ENCODE data around the gene PLA2G2A. TPM values are rescaled to one million over a fixed set of nuclear protein-coding genes. Genes with fewer than 3 reads are reported as not detected.

The PLA2G2A gene
- total and polyA plus RNA-seq, 9 of the 15 experiments (the other 6 are each of a cell fraction or from before 2014, with no cell fraction given), result not detected

Other genes with a start within 250 kb of the PLA2G2A start
Only the 7 nearest of the 9 such genes appear.
- 2.1 and 3.3 TPM in 2 replicates for gene TMCO4, start 179.7 kb downstream of the PLA2G2A start, total RNA-seq (2014; rRNA removed)
- 0.91 and 1.4 TPM in 2 replicates for gene TMCO4, start 179.7 kb downstream of the PLA2G2A start, total RNA-seq (2014; rRNA removed; fragmentation: Illumina TruSeq; extraction: Trizol)
- gene TMCO4, start 179.7 kb downstream of the PLA2G2A start, total RNA-seq (2015; rRNA removed; fragmentation: Illumina TruSeq; extraction: Trizol), result 1.6 and 2.0 TPM in 2 replicates
- 1.2 and 2.1 TPM in 2 replicates for gene TMCO4, start 179.7 kb downstream of the PLA2G2A start, total RNA-seq (2021)
- 0.27 and 0.57 TPM in 2 replicates for gene TMCO4, start 179.7 kb downstream of the PLA2G2A start, polyA plus RNA-seq (2011; rRNA removed)
- gene TMCO4, start 179.7 kb downstream of the PLA2G2A start, polyA plus RNA-seq (2014; fragmentation: Illumina TruSeq; extraction: Trizol), result 1.4 and 1.7 TPM in 2 replicates
- under 1 TPM; 0.06 to 0.21 TPM for gene TMCO4, start 179.7 kb downstream of the PLA2G2A start, polyA plus RNA-seq (2014; fragmentation: Nextera tagmentation; extraction: Ambion mirVana)
- 1.9 and 3.2 TPM in 2 replicates for gene TMCO4, start 179.7 kb downstream of the PLA2G2A start, polyA plus RNA-seq (2014; rRNA removed)
- gene RNF186, start 164.3 kb downstream of the PLA2G2A start, total RNA-seq (2014; rRNA removed), result not detected in 2 replicates
- not detected in 2 replicates for gene RNF186, start 164.3 kb downstream of the PLA2G2A start, total RNA-seq (2014; rRNA removed; fragmentation: Illumina TruSeq; extraction: Trizol)
- gene RNF186, start 164.3 kb downstream of the PLA2G2A start, total RNA-seq (2015; rRNA removed; fragmentation: Illumina TruSeq; extraction: Trizol), result not detected in 2 replicates
- not detected in 2 replicates for gene RNF186, start 164.3 kb downstream of the PLA2G2A start, total RNA-seq (2021)
- not detected in 2 replicates for gene RNF186, start 164.3 kb downstream of the PLA2G2A start, polyA plus RNA-seq (2011; rRNA removed)
- not detected in 2 replicates for gene RNF186, start 164.3 kb downstream of the PLA2G2A start, polyA plus RNA-seq (2014; fragmentation: Illumina TruSeq; extraction: Trizol)
- not detected for gene RNF186, start 164.3 kb downstream of the PLA2G2A start, polyA plus RNA-seq (2014; fragmentation: Nextera tagmentation; extraction: Ambion mirVana)
- gene RNF186, start 164.3 kb downstream of the PLA2G2A start, polyA plus RNA-seq (2014; rRNA removed), result not detected in 2 replicates
- 5.6 and 5.9 TPM in 2 replicates for gene OTUD3, start 97.2 kb downstream of the PLA2G2A start, total RNA-seq (2014; rRNA removed)
- 13.6 and 16.0 TPM in 2 replicates for gene OTUD3, start 97.2 kb downstream of the PLA2G2A start, total RNA-seq (2014; rRNA removed; fragmentation: Illumina TruSeq; extraction: Trizol)
- gene OTUD3, start 97.2 kb downstream of the PLA2G2A start, total RNA-seq (2015; rRNA removed; fragmentation: Illumina TruSeq; extraction: Trizol), result 13.7 and 15.6 TPM in 2 replicates
- 10.9 and 13.3 TPM in 2 replicates for gene OTUD3, start 97.2 kb downstream of the PLA2G2A start, total RNA-seq (2021)
- 16.6 and 18.8 TPM in 2 replicates for gene OTUD3, start 97.2 kb downstream of the PLA2G2A start, polyA plus RNA-seq (2011; rRNA removed)
- 8.3 and 8.6 TPM in 2 replicates for gene OTUD3, start 97.2 kb downstream of the PLA2G2A start, polyA plus RNA-seq (2014; fragmentation: Illumina TruSeq; extraction: Trizol)
- gene OTUD3, start 97.2 kb downstream of the PLA2G2A start, polyA plus RNA-seq (2014; fragmentation: Nextera tagmentation; extraction: Ambion mirVana), result 1 to 10 TPM; 2.0 to 2.8 TPM
- 11.0 and 11.7 TPM in 2 replicates for gene OTUD3, start 97.2 kb downstream of the PLA2G2A start, polyA plus RNA-seq (2014; rRNA removed)
- gene PLA2G2E, start 56.0 kb downstream of the PLA2G2A start, total RNA-seq (2014; rRNA removed), result not detected in 2 replicates
- gene PLA2G2E, start 56.0 kb downstream of the PLA2G2A start, total RNA-seq (2014; rRNA removed; fragmentation: Illumina TruSeq; extraction: Trizol), result not detected in 2 replicates
- gene PLA2G2E, start 56.0 kb downstream of the PLA2G2A start, total RNA-seq (2015; rRNA removed; fragmentation: Illumina TruSeq; extraction: Trizol), result not detected in 2 replicates
- gene PLA2G2E, start 56.0 kb downstream of the PLA2G2A start, total RNA-seq (2021), result not detected in 2 replicates
- gene PLA2G2E, start 56.0 kb downstream of the PLA2G2A start, polyA plus RNA-seq (2011; rRNA removed), result not detected in 2 replicates
- gene PLA2G2E, start 56.0 kb downstream of the PLA2G2A start, polyA plus RNA-seq (2014; fragmentation: Illumina TruSeq; extraction: Trizol), result not detected in 2 replicates
- gene PLA2G2E, start 56.0 kb downstream of the PLA2G2A start, polyA plus RNA-seq (2014; fragmentation: Nextera tagmentation; extraction: Ambion mirVana), result not detected
- gene PLA2G2E, start 56.0 kb downstream of the PLA2G2A start, polyA plus RNA-seq (2014; rRNA removed), result not detected in 2 replicates
- gene PLA2G5, start 90.6 kb upstream of the PLA2G2A start, total RNA-seq (2014; rRNA removed), result not detected in 2 replicates
- not detected in 2 replicates for gene PLA2G5, start 90.6 kb upstream of the PLA2G2A start, total RNA-seq (2014; rRNA removed; fragmentation: Illumina TruSeq; extraction: Trizol)
- gene PLA2G5, start 90.6 kb upstream of the PLA2G2A start, total RNA-seq (2015; rRNA removed; fragmentation: Illumina TruSeq; extraction: Trizol), result not detected in 2 replicates
- not detected in 2 replicates for gene PLA2G5, start 90.6 kb upstream of the PLA2G2A start, total RNA-seq (2021)
- gene PLA2G5, start 90.6 kb upstream of the PLA2G2A start, polyA plus RNA-seq (2011; rRNA removed), result not detected in 2 replicates
- gene PLA2G5, start 90.6 kb upstream of the PLA2G2A start, polyA plus RNA-seq (2014; fragmentation: Illumina TruSeq; extraction: Trizol), result not detected in 2 replicates
- not detected for gene PLA2G5, start 90.6 kb upstream of the PLA2G2A start, polyA plus RNA-seq (2014; fragmentation: Nextera tagmentation; extraction: Ambion mirVana)
- not detected in 2 replicates for gene PLA2G5, start 90.6 kb upstream of the PLA2G2A start, polyA plus RNA-seq (2014; rRNA removed)
- not detected in 2 replicates for gene PLA2G2D, start 139.9 kb upstream of the PLA2G2A start, total RNA-seq (2014; rRNA removed)
- gene PLA2G2D, start 139.9 kb upstream of the PLA2G2A start, total RNA-seq (2014; rRNA removed; fragmentation: Illumina TruSeq; extraction: Trizol), result not detected in 2 replicates
- gene PLA2G2D, start 139.9 kb upstream of the PLA2G2A start, total RNA-seq (2015; rRNA removed; fragmentation: Illumina TruSeq; extraction: Trizol), result not detected in 2 replicates
- gene PLA2G2D, start 139.9 kb upstream of the PLA2G2A start, total RNA-seq (2021), result not detected in 2 replicates
- not detected in 2 replicates for gene PLA2G2D, start 139.9 kb upstream of the PLA2G2A start, polyA plus RNA-seq (2011; rRNA removed)
- gene PLA2G2D, start 139.9 kb upstream of the PLA2G2A start, polyA plus RNA-seq (2014; fragmentation: Illumina TruSeq; extraction: Trizol), result not detected in 2 replicates
- gene PLA2G2D, start 139.9 kb upstream of the PLA2G2A start, polyA plus RNA-seq (2014; fragmentation: Nextera tagmentation; extraction: Ambion mirVana), result not detected
- gene PLA2G2D, start 139.9 kb upstream of the PLA2G2A start, polyA plus RNA-seq (2014; rRNA removed), result not detected in 2 replicates
- not detected in 2 replicates for gene PLA2G2F, start 159.7 kb upstream of the PLA2G2A start, total RNA-seq (2014; rRNA removed)
- gene PLA2G2F, start 159.7 kb upstream of the PLA2G2A start, total RNA-seq (2014; rRNA removed; fragmentation: Illumina TruSeq; extraction: Trizol), result not detected in 2 replicates
- gene PLA2G2F, start 159.7 kb upstream of the PLA2G2A start, total RNA-seq (2015; rRNA removed; fragmentation: Illumina TruSeq; extraction: Trizol), result not detected in 2 replicates
- not detected in 2 replicates for gene PLA2G2F, start 159.7 kb upstream of the PLA2G2A start, total RNA-seq (2021)
- not detected in 2 replicates for gene PLA2G2F, start 159.7 kb upstream of the PLA2G2A start, polyA plus RNA-seq (2011; rRNA removed)
- not detected in 2 replicates for gene PLA2G2F, start 159.7 kb upstream of the PLA2G2A start, polyA plus RNA-seq (2014; fragmentation: Illumina TruSeq; extraction: Trizol)
- gene PLA2G2F, start 159.7 kb upstream of the PLA2G2A start, polyA plus RNA-seq (2014; fragmentation: Nextera tagmentation; extraction: Ambion mirVana), result not detected
- not detected in 2 replicates for gene PLA2G2F, start 159.7 kb upstream of the PLA2G2A start, polyA plus RNA-seq (2014; rRNA removed)